Activated CD8-positive, alpha-beta T cell treated with anti-CD3 and anti-CD28 coated beads, Interleukin-2, amount 10 ng/mL, durations not matched to agents 7 days and 5 days (primary cell): ENCODE results near the gene RGS12. TPM values are rescaled to one million over a fixed set of nuclear protein-coding genes. Genes with fewer than 3 reads are reported as not detected.

Source experiments
- ATAC-seq: fragments of 150-1000 bp; cut with Tn5 transposase; one replicate; pipeline ENCODE4 v1.10.0; 2021; ENCODE audit warnings: moderate library complexity
- CTCF ChIA-PET: fragments of 350-600 bp; sonication (Branson Sonifier 250); formaldehyde crosslinking; loops from one replicate; lab custom pipeline; 2021; ENCODE audit warnings: antibody characterized with exemption; lab: Charles Lee
- POLR2A ChIA-PET: fragments of 350-600 bp; sonication (Branson Sonifier 250); formaldehyde crosslinking; loops from one replicate; lab custom pipeline; 2021; ENCODE audit warnings: antibody characterized with exemption; lab: Charles Lee
- DNase-seq: peaks from one replicate; pipeline ENCODE4 v3.0.0-alpha.2; 2020
- H3K27ac Mint-ChIP-seq: one replicate; pipeline ENCODE4 v1.8.0; 2021; ENCODE audit warnings: mild to moderate bottlenecking, mixed read lengths
- H3K27me3 Mint-ChIP-seq: one replicate; pipeline ENCODE4 v1.8.0; 2021; ENCODE audit warnings: low read depth, mixed read lengths
- H3K36me3 Mint-ChIP-seq: one replicate; pipeline ENCODE4 v1.8.0; 2021; ENCODE audit warnings: low read depth, mixed read lengths
- H3K4me1 Mint-ChIP-seq: one replicate; pipeline ENCODE4 v1.8.0; 2021; ENCODE audit warnings: low read depth, mixed read lengths
- H3K4me3 Mint-ChIP-seq: one replicate; pipeline ENCODE4 v1.8.0; 2021; ENCODE audit warnings: mild to moderate bottlenecking, mixed read lengths
- H3K9me3 Mint-ChIP-seq: one replicate; pipeline ENCODE4 v1.8.0; 2022; ENCODE audit warnings: mixed read lengths; ENCODE audit not compliant: insufficient read depth
- total RNA-seq, 2 experiments: library from RNA; stranded (reverse); gene quantifications; one replicate each; pipeline ENCODE4 v1.2.3, GENCODE V29; 2021

RGS12 gene
- total RNA-seq, 2 experiments from 2014 or later, result 4.7 to 8.3 TPM

- CTCF ChIA-PET, result no interaction called here
- POLR2A ChIA-PET, result no interaction called here
- Mint-ChIP-seq H3K4me1 (peaks cover 8% of the 10 kb centered on the region), H3K27me3 (peaks cover 22% of the 10 kb centered on the region), H3K4me3 (no peak overlapping the region), H3K36me3 (no peaks in the 10 kb centered on the region), H3K27ac (no peak overlapping the region), H3K9me3 (no peaks in the 10 kb centered on the region)
- ATAC-seq (no peak), DNase-seq (no peak)
Observed at GRCh38 chr4:3310301-3311094, 17.7 kb downstream of the RGS12 start.

- H3K4me3 Mint-ChIP-seq, result no peak overlapping the region
- POLR2A ChIA-PET, result no interaction called here
- peaks cover 18% of the 10 kb centered on the region for H3K27me3 Mint-ChIP-seq
- H3K9me3 Mint-ChIP-seq, result no peaks in the 10 kb centered on the region
- no peaks in the 10 kb centered on the region for H3K36me3 Mint-ChIP-seq
- peaks cover 3% of the 10 kb centered on the region for H3K4me1 Mint-ChIP-seq
- no peak overlapping the region for H3K27ac Mint-ChIP-seq
- CTCF ChIA-PET, result no interaction called here
- DNase-seq (no peak), ATAC-seq (no peak)
Observed at GRCh38 chr4:3311095-3311372, 18.2 kb downstream of the RGS12 start.

- H3K4me3 Mint-ChIP-seq, result no peak overlapping the region
- no peak for DNase-seq
- no peaks in the 10 kb centered on the region for H3K36me3 Mint-ChIP-seq
- H3K27me3 Mint-ChIP-seq, result peaks cover 17% of the 10 kb centered on the region
- H3K27ac Mint-ChIP-seq, result no peak overlapping the region
- H3K9me3 Mint-ChIP-seq, result no peaks in the 10 kb centered on the region
- ChIA-PET CTCF (no interaction called here), POLR2A (no interaction called here)
- no peak for ATAC-seq
- no peaks in the 10 kb centered on the region for H3K4me1 Mint-ChIP-seq
Observed at GRCh38 chr4:3311489-3312171, 18.8 kb downstream of the RGS12 start.

- Mint-ChIP-seq H3K4me1 (no peaks in the 10 kb centered on the region), H3K27me3 (peaks cover 11% of the 10 kb centered on the region), H3K27ac (no peak overlapping the region), H3K36me3 (no peaks in the 10 kb centered on the region), H3K9me3 (no peaks in the 10 kb centered on the region), H3K4me3 (no peak overlapping the region)
- ATAC-seq, result no peak
- no peak for DNase-seq
- ChIA-PET CTCF (no interaction called here), POLR2A (no interaction called here)
Observed at GRCh38 chr4:3312362-3312761, 19.5 kb downstream of the RGS12 start.

GRCh38 chr4:3313139-3313538 lies 20.3 kb downstream of the RGS12 start:
- ChIA-PET CTCF (no interaction called here), POLR2A (no interaction called here)
- H3K4me3 Mint-ChIP-seq, result no peak overlapping the region
- peaks cover 4% of the 10 kb centered on the region for H3K27me3 Mint-ChIP-seq
- no peak overlapping the region for H3K27ac Mint-ChIP-seq
- ATAC-seq, result no peak
- no peaks in the 10 kb centered on the region for H3K4me1 Mint-ChIP-seq
- H3K36me3 Mint-ChIP-seq, result no peaks in the 10 kb centered on the region
- no peaks in the 10 kb centered on the region for H3K9me3 Mint-ChIP-seq
- DNase-seq, result no peak

GRCh38 chr4:3313556-3314228 lies 20.9 kb downstream of the RGS12 start:
- DNase-seq (no peak), ATAC-seq (no peak)
- Mint-ChIP-seq H3K27ac (no peak overlapping the region), H3K9me3 (no peaks in the 10 kb centered on the region), H3K4me1 (no peaks in the 10 kb centered on the region), H3K27me3 (no peaks in the 10 kb centered on the region), H3K4me3 (no peak overlapping the region), H3K36me3 (no peaks in the 10 kb centered on the region)
- ChIA-PET CTCF (no interaction called here), POLR2A (no interaction called here)

- POLR2A ChIA-PET, result no interaction called here
- H3K9me3 Mint-ChIP-seq, result no peaks in the 10 kb centered on the region
- CTCF ChIA-PET, result no interaction called here
- no peaks in the 10 kb centered on the region for H3K4me1 Mint-ChIP-seq
- H3K27ac Mint-ChIP-seq, result no peak overlapping the region
- ATAC-seq (no peak), DNase-seq (no peak)
- no peaks in the 10 kb centered on the region for H3K36me3 Mint-ChIP-seq
- no peak overlapping the region for H3K4me3 Mint-ChIP-seq
- H3K27me3 Mint-ChIP-seq, result no peaks in the 10 kb centered on the region
Observed at GRCh38 chr4:3314706-3315260, 22.0 kb downstream of the RGS12 start.

- POLR2A ChIA-PET, result no interaction called here
- H3K27me3 Mint-ChIP-seq, result no peaks in the 10 kb centered on the region
Observed at GRCh38 chr4:3315566-3315965, 22.7 kb downstream of the RGS12 start.

GRCh38 chr4:3316146-3316545 lies 23.3 kb downstream of the RGS12 start:
- Mint-ChIP-seq H3K4me1 (no peaks in the 10 kb centered on the region), H3K36me3 (no peaks in the 10 kb centered on the region), H3K9me3 (no peaks in the 10 kb centered on the region), H3K27ac (no peak overlapping the region), H3K4me3 (no peak overlapping the region), H3K27me3 (no peaks in the 10 kb centered on the region)
- ATAC-seq, result no peak
- ChIA-PET POLR2A (no interaction called here), CTCF (no interaction called here)
- DNase-seq, result no peak

More at GRCh38 chr4:3315566-3315965, 22.7 kb downstream of the RGS12 start:
- no peak overlapping the region for H3K27ac Mint-ChIP-seq
- no peaks in the 10 kb centered on the region for H3K4me1 Mint-ChIP-seq
- ATAC-seq (no peak), DNase-seq (no peak)
- H3K9me3 Mint-ChIP-seq, result no peaks in the 10 kb centered on the region
- CTCF ChIA-PET, result no interaction called here
- no peaks in the 10 kb centered on the region for H3K36me3 Mint-ChIP-seq
- no peak overlapping the region for H3K4me3 Mint-ChIP-seq

- H3K9me3 Mint-ChIP-seq, result no peaks in the 10 kb centered on the region
- DNase-seq (no peak), ATAC-seq (no peak)
- no peak overlapping the region for H3K4me3 Mint-ChIP-seq
- POLR2A ChIA-PET, result no interaction called here
- H3K4me1 Mint-ChIP-seq, result no peaks in the 10 kb centered on the region
- H3K36me3 Mint-ChIP-seq, result no peaks in the 10 kb centered on the region
- H3K27me3 Mint-ChIP-seq, result no peaks in the 10 kb centered on the region
- CTCF ChIA-PET, result no interaction called here
- H3K27ac Mint-ChIP-seq, result no peak overlapping the region
Observed at GRCh38 chr4:3317011-3317655, 24.3 kb downstream of the RGS12 start.

- H3K36me3 Mint-ChIP-seq, result no peaks in the 10 kb centered on the region
- H3K4me3 Mint-ChIP-seq, result no peak overlapping the region
- no peak overlapping the region for H3K27ac Mint-ChIP-seq
- ChIA-PET CTCF (interaction anchor here (1.8 kb wide), 1 partner anchor 163 kb away, joined by 5 read pairs; no protein-coding TSS in a partner anchor), POLR2A (no interaction called here)
- ATAC-seq (no peak), DNase-seq (no peak)
- H3K4me1 Mint-ChIP-seq, result no peaks in the 10 kb centered on the region
- H3K27me3 Mint-ChIP-seq, result no peaks in the 10 kb centered on the region
- no peaks in the 10 kb centered on the region for H3K9me3 Mint-ChIP-seq
Observed at GRCh38 chr4:3317656-3318211, 24.9 kb downstream of the RGS12 start.
